ENCODE results near the gene B4GALNT3. TPM values are rescaled to one million over a fixed set of nuclear protein-coding genes. Genes with fewer than 3 reads are reported as not detected.

Gene B4GALNT3
- total RNA-seq, 4 donors from 2014 or later: 30.7 to 66.2 (median 35.0) TPM

- H3K4me3 ChIP-seq: peak overlapping the region; percentile 70
- H3K4me1 ChIP-seq: peaks cover 28% of the 10 kb centered on the region
- H3K27ac ChIP-seq: no peak overlapping the region
- H3K36me3 ChIP-seq: no peaks in the 10 kb centered on the region
- 62% methylated on average over 13 of the region's 13 CpGs for WGBS
- DNase-seq (ENCODE audit: low spot score in 2 of 2): no peak
- peaks cover 8% of the 10 kb centered on the region for H3K27me3 ChIP-seq
- H3K9me3 ChIP-seq: no peaks in the 10 kb centered on the region
- TF ChIP-seq POLR2AphosphoS5 (IDR thresholded peaks at IDR 0.05) (no peak), EP300 (IDR thresholded peaks at IDR 0.05) (no peak), POLR2A (IDR thresholded peaks at IDR 0.05) (no peak), CTCF (IDR thresholded peaks at IDR 0.05) (no peak)
Measured at GRCh38 chr12:461425-461824, 1.7 kb downstream of the B4GALNT3 start.

GRCh38 chr12:462936-463705 is 3.4 kb downstream of the B4GALNT3 start:
- Histone ChIP-seq H3K27me3 (peaks cover 8% of the 10 kb centered on the region), H3K4me3 (no peak overlapping the region), H3K27ac (no peak overlapping the region), H3K9me3 (no peaks in the 10 kb centered on the region), H3K36me3 (no peaks in the 10 kb centered on the region), H3K4me1 (peaks cover 28% of the 10 kb centered on the region)
- 80% methylated on average over 6 of the region's 6 CpGs for WGBS
- DNase-seq (ENCODE audit: low spot score in 2 of 2): no peak
- no peak for TF ChIP-seq EP300 (IDR thresholded peaks at IDR 0.05)
- no peak for TF ChIP-seq POLR2A (IDR thresholded peaks at IDR 0.05)
- no peak for TF ChIP-seq POLR2AphosphoS5 (IDR thresholded peaks at IDR 0.05)
- no peak for TF ChIP-seq CTCF (IDR thresholded peaks at IDR 0.05)

GRCh38 chr12:464484-465267 is 4.9 kb downstream of the B4GALNT3 start:
- Histone ChIP-seq H3K36me3 (no peaks in the 10 kb centered on the region), H3K27me3 (peaks cover 8% of the 10 kb centered on the region), H3K4me3 (no peak overlapping the region), H3K27ac (no peak overlapping the region), H3K4me1 (peaks cover 21% of the 10 kb centered on the region), H3K9me3 (no peaks in the 10 kb centered on the region)
- no peak for DNase-seq (ENCODE audit: low spot score in 2 of 2)
- no peak for TF ChIP-seq POLR2AphosphoS5 (IDR thresholded peaks at IDR 0.05)
- TF ChIP-seq EP300 (IDR thresholded peaks at IDR 0.05): no peak
- TF ChIP-seq POLR2A (IDR thresholded peaks at IDR 0.05): no peak
- TF ChIP-seq CTCF (IDR thresholded peaks at IDR 0.05): no peak
- 49% methylated on average over 16 of the region's 16 CpGs for WGBS

- DNase-seq (ENCODE audit: low spot score in 2 of 2): no peak
- Histone ChIP-seq H3K27ac (no peak overlapping the region), H3K4me3 (no peak overlapping the region), H3K36me3 (no peaks in the 10 kb centered on the region), H3K4me1 (peaks cover 12% of the 10 kb centered on the region), H3K9me3 (no peaks in the 10 kb centered on the region), H3K27me3 (peaks cover under 1% of the 10 kb centered on the region)
- 87% methylated on average over 8 of the region's 8 CpGs for WGBS
- TF ChIP-seq POLR2A (IDR thresholded peaks at IDR 0.05) (no peak), EP300 (IDR thresholded peaks at IDR 0.05) (no peak), CTCF (IDR thresholded peaks at IDR 0.05) (no peak), POLR2AphosphoS5 (IDR thresholded peaks at IDR 0.05) (no peak)
Measured at GRCh38 chr12:466039-466438, 6.3 kb downstream of the B4GALNT3 start.

- Histone ChIP-seq H3K36me3 (no peaks in the 10 kb centered on the region), H3K9me3 (no peaks in the 10 kb centered on the region), H3K4me1 (peaks cover 10% of the 10 kb centered on the region), H3K27ac (no peak overlapping the region), H3K27me3 (no peaks in the 10 kb centered on the region), H3K4me3 (no peak overlapping the region)
- TF ChIP-seq POLR2AphosphoS5 (IDR thresholded peaks at IDR 0.05) (no peak), CTCF (IDR thresholded peaks at IDR 0.05) (no peak), EP300 (IDR thresholded peaks at IDR 0.05) (no peak), POLR2A (IDR thresholded peaks at IDR 0.05) (no peak)
- 87% methylated on average over 5 of the region's 5 CpGs for WGBS
- DNase-seq (ENCODE audit: low spot score in 2 of 2): no peak
Measured at GRCh38 chr12:466762-467161, 7.0 kb downstream of the B4GALNT3 start.
